Natural killer cell (primary cell): Measurements from ENCODE around the gene IL1R2. TPM values are rescaled to one million over a fixed set of nuclear protein-coding genes. Genes with fewer than 3 reads are reported as not detected.

ENCODE experiments used
- ATAC-seq, 3 donors: fragments of 150-1000 bp in 2 of 3; fragments of 200-7000 bp in 1 of 3; cut with Tn5 transposase; 1 replicate in 1 of 3; 2 replicates in 2 of 3; pipeline ENCODE4 v1.10.0; 2021; ENCODE audit warnings: mild to moderate bottlenecking in 2 of 3, moderate library complexity in 2 of 3
- DNase-seq, 2 donors: peaks; one replicate each; pipeline versions ENCODE4 v3.0.0 to v3.0.0-alpha.2; 2013 to 2021; ENCODE audit warnings: mixed read lengths in 1 of 2
- H3K27ac ChIP-seq: one replicate; pipeline ENCODE4 v1.5.1; 2013; ENCODE audit warnings: mild to moderate bottlenecking, low read length
- H3K27me3 ChIP-seq: one replicate; pipeline ENCODE4 v1.6.1; 2013; ENCODE audit warnings: low read length; ENCODE audit not compliant: control insufficient read depth, insufficient read depth
- H3K36me3 ChIP-seq: one replicate; pipeline ENCODE4 v1.6.1; 2013; ENCODE audit warnings: low read length; ENCODE audit not compliant: control insufficient read depth, insufficient read depth
- H3K4me1 ChIP-seq: one replicate; pipeline ENCODE4 v1.6.1; 2013; ENCODE audit warnings: low read length; ENCODE audit not compliant: control insufficient read depth, insufficient read depth
- H3K4me3 ChIP-seq: one replicate; pipeline ENCODE4 v1.5.1; 2013; ENCODE audit warnings: low read length
- H3K9me3 ChIP-seq: one replicate; pipeline ENCODE4 v1.6.1; 2013; ENCODE audit warnings: low read length; ENCODE audit not compliant: control insufficient read depth, insufficient read depth
- H3K27ac Mint-ChIP-seq, 2 donors: one replicate each; pipeline ENCODE4 v1.8.0; 2022; ENCODE audit warnings: mild to moderate bottlenecking in 2 of 2, mixed read lengths in 2 of 2, moderate library complexity in 1 of 2
- H3K27me3 Mint-ChIP-seq, 2 donors: one replicate each; pipeline ENCODE4 v1.8.0; 2022; ENCODE audit warnings: low read depth in 2 of 2, mixed read lengths in 2 of 2
- H3K36me3 Mint-ChIP-seq: one replicate; pipeline ENCODE4 v1.8.0; 2022; ENCODE audit warnings: mixed read lengths
- H3K4me1 Mint-ChIP-seq, 2 donors: one replicate each; pipeline ENCODE4 v1.8.0; 2022; ENCODE audit warnings: mixed read lengths in 2 of 2
- H3K4me3 Mint-ChIP-seq: one replicate; pipeline ENCODE4 v1.8.0; 2022; ENCODE audit warnings: mild to moderate bottlenecking, moderate library complexity, mixed read lengths
- H3K9me3 Mint-ChIP-seq, 2 donors: one replicate each; pipeline ENCODE4 v1.8.0; 2022; ENCODE audit warnings: mixed read lengths in 2 of 2
- CTCF ChIP-seq: fragments of 200-600 bp; IDR thresholded peaks from one replicate; pipeline ENCODE4 v1.8.0; 2022; ENCODE audit warnings: antibody characterized with exemption
- WGBS: methylation state at CpG from one replicate; pipeline ENCODE4 v1.1.7; 2013; ENCODE audit warnings: missing lambda C conversion rate; ENCODE audit not compliant: insufficient coverage; 5-methylcytosine and 5-hydroxymethylcytosine counted together
- intact Hi-C: fragments of 100-400 bp; cut with micrococcal nuclease; formaldehyde crosslinking; loops from one replicate; pipeline ENCODE4 v1.14.2; 2022
- total RNA-seq, 4 donors: library from RNA; stranded (reverse); fragments of 120-200 nt in 1 of 4; gene quantifications; one replicate each; pipeline versions ENCODE4 v1.2.3 to v1.2.4, GENCODE V29; 2013 to 2022

Gene IL1R2
- total RNA-seq, 3 donors from 2014 or later (not counting 1 experiment from before 2014, with no cell fraction given) = 0.66 to 5.7 TPM; not detected in 1

- Histone ChIP-seq H3K27me3 (no peaks in the 10 kb centered on the region), H3K9me3 (peaks cover 3% of the 10 kb centered on the region), H3K27ac (no peak overlapping the region), H3K36me3 (no peaks in the 10 kb centered on the region), H3K4me3 (no peak overlapping the region), H3K4me1 (no peaks in the 10 kb centered on the region)
- intact Hi-C loops = no loop called here
- ATAC-seq (no peak), DNase-seq (no peak)
- Mint-ChIP-seq H3K9me3 (peaks cover 0 to 3% of the 10 kb centered on the region in 2 donors), H3K36me3 (no peaks in the 10 kb centered on the region), H3K4me1 (peaks cover 4 to 5% of the 10 kb centered on the region in 2 donors), H3K4me3 (no peak overlapping the region), H3K27me3 (peaks cover 6 to 16% of the 10 kb centered on the region in 2 donors), H3K27ac (no peak overlapping the region)
- WGBS = 100% methylated on average over 1 of the region's 1 CpG
- TF ChIP-seq CTCF = no peak
Observed at GRCh38 chr2:101952551-101952950, 39.2 kb upstream of the IL1R2 start.

DNA sequence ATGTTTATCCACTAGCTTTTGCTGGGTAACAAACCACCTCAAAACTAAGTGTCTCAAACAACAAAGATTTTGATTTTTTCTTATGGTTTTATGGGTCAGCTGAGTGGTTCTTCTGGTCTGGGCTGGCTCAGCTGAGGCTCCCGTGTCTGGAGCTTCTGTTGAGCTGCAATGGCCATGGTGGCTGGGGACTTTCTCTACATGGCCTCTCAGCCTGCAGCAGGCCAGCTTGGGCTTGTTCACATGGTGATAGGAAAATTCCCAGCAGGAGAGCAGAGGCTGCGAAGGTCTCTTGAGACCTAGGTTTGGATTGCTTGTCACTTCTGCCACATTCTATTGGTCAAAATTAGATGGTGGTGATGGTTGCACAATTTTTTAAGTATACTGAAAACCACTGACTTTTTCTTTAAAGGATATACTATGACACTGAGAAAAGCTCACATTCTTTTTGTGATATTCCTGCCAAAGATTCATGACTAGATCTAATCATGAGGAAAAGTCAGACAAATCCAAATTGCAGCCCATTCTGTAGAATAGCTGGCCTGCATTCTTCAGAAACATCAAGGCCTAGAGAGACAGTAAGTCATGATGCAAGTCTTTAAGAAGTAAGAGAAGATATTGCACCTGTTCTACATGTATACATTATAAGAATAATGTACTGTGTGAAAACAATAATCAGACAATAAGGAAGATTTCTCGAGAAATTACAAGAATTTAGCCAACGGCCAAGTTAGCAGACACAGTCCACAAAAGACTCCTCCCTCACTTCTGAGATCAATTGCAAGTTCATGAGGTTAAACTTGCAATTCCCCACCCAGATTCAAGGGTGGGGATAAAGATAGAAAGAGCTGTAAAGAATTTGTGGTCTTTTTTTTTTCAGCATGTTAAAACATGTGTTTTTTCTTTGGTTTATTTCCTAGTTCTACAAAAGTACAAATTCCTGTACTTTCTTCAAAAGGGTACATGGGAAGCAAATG lies 35.0 kb upstream of the IL1R2 start:
- no peak overlapping the region for H3K4me3 ChIP-seq
- H3K27ac ChIP-seq = no peak overlapping the region
- WGBS = 39% methylated on average over 4 of the region's 4 CpGs
- Mint-ChIP-seq H3K36me3 (no peaks in the 10 kb centered on the region), H3K27me3 (no peaks in the 10 kb centered on the region), H3K4me3 (no peak overlapping the region), H3K4me1 (peaks cover 4 to 5% of the 10 kb centered on the region in 2 donors), H3K9me3 (peaks cover 2 to 3% of the 10 kb centered on the region in 2 donors), H3K27ac (no peak overlapping the region)
- no peaks in the 10 kb centered on the region for H3K4me1 ChIP-seq
- no peak for TF ChIP-seq CTCF
- no peak for DNase-seq
- intact Hi-C loops = no loop called here
- no peak for ATAC-seq
- H3K36me3 ChIP-seq = no peaks in the 10 kb centered on the region
- peaks cover 3% of the 10 kb centered on the region for H3K9me3 ChIP-seq
- H3K27me3 ChIP-seq = no peaks in the 10 kb centered on the region

DNA sequence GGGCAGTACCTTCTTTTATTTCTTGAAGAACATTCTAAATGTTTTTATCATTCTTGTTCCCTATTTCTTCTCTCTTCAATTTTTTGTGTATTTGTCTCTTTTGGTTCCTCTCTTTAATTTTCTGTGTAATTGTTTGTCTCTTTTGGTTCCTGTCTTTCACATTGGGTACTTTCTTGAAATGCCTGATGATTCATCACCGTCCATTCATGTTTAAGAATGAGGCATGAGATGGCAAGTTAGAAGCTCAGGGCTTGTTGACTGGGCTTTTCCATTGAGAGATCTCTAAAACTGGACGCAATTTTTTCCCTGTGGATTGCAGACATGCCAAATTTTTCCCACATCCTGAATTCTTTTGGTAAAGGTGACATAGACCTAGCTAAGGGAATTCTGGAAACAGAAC lies 33.7 kb upstream of the IL1R2 start:
- Mint-ChIP-seq H3K4me3 (no peak overlapping the region), H3K4me1 (peaks cover 4 to 5% of the 10 kb centered on the region in 2 donors), H3K27ac (no peak overlapping the region), H3K27me3 (no peaks in the 10 kb centered on the region), H3K36me3 (no peaks in the 10 kb centered on the region), H3K9me3 (peaks cover 2 to 3% of the 10 kb centered on the region in 2 donors)
- no peaks in the 10 kb centered on the region for H3K36me3 ChIP-seq
- H3K27me3 ChIP-seq = no peaks in the 10 kb centered on the region
- intact Hi-C loops = no loop called here
- H3K9me3 ChIP-seq = peaks cover 3% of the 10 kb centered on the region
- no peak overlapping the region for H3K27ac ChIP-seq
- no peak overlapping the region for H3K4me3 ChIP-seq
- no peaks in the 10 kb centered on the region for H3K4me1 ChIP-seq
- DNase-seq (no peak), ATAC-seq (no peak)
- 66% methylated on average over 2 of the region's 2 CpGs for WGBS
- TF ChIP-seq CTCF = no peak
